H9 (cell line): Measurements from ENCODE around the gene CATSPER1. TPM values are rescaled to one million over a fixed set of nuclear protein-coding genes. Genes with fewer than 3 reads are reported as not detected.

Experiments
- DNase-seq: peaks from one replicate; pipeline ENCODE4 v3.0.0-alpha.2; 2017
- H2AFZ ChIP-seq: one replicate; pipeline ENCODE4 v1.6.1; 2013; ENCODE audit warnings: mild to moderate bottlenecking, low read length, control low read depth, moderate library complexity
- H2AK5ac ChIP-seq: 2 replicates; pipeline ENCODE4 v1.6.1; 2013; ENCODE audit warnings: low read length, control low read depth, mixed read lengths; ENCODE audit not compliant: insufficient read length
- H2BK120ac ChIP-seq: one replicate; pipeline ENCODE4 v1.6.1; 2013; ENCODE audit warnings: low read depth, mild to moderate bottlenecking, low read length, control low read depth, inconsistent platforms; ENCODE audit not compliant: poor library complexity, severe bottlenecking
- H2BK12ac ChIP-seq: 2 replicates; pipeline ENCODE4 v1.6.1; 2013; ENCODE audit warnings: low read length, control low read depth, mixed read lengths, low read depth; ENCODE audit not compliant: insufficient read length
- H2BK15ac ChIP-seq: 2 replicates; pipeline ENCODE4 v1.6.1; 2013; ENCODE audit warnings: low read depth, low read length, control low read depth
- H2BK20ac ChIP-seq: one replicate; pipeline ENCODE4 v1.6.1; 2013; ENCODE audit warnings: low read depth, mild to moderate bottlenecking, low read length, control low read depth, inconsistent platforms; ENCODE audit not compliant: poor library complexity, severe bottlenecking
- H2BK5ac ChIP-seq: 2 replicates; pipeline ENCODE4 v1.6.1; 2013; ENCODE audit warnings: low read length, control low read depth, mixed read lengths; ENCODE audit not compliant: insufficient read length
- H3K14ac ChIP-seq: 2 replicates; pipeline ENCODE4 v1.6.1; 2013; ENCODE audit warnings: low read length, control low read depth; ENCODE audit not compliant: insufficient read depth
- H3K18ac ChIP-seq: 2 replicates; pipeline ENCODE4 v1.6.1; 2013; ENCODE audit warnings: low read depth, mild to moderate bottlenecking, mixed read lengths, low read length, control low read depth; ENCODE audit not compliant: insufficient read length
- H3K23ac ChIP-seq: 2 replicates; pipeline ENCODE4 v1.6.1; 2013; ENCODE audit warnings: low read length, control low read depth, mixed read lengths, low read depth; ENCODE audit not compliant: insufficient read length
- H3K23me2 ChIP-seq: 2 replicates; pipeline ENCODE4 v1.6.1; 2013; ENCODE audit warnings: low read depth, mild to moderate bottlenecking, mixed read lengths, low read length, control low read depth; ENCODE audit not compliant: insufficient read length, poor library complexity, severe bottlenecking
- H3K27ac ChIP-seq: 2 replicates; pipeline ENCODE4 v1.5.1; 2013; ENCODE audit warnings: low read length, control low read depth, mixed read lengths, low read depth; ENCODE audit not compliant: insufficient read length
- H3K27me3 ChIP-seq: 2 replicates; pipeline ENCODE4 v1.6.1; 2013; ENCODE audit warnings: low read length, control low read depth, inconsistent platforms; ENCODE audit not compliant: insufficient read depth
- H3K4ac ChIP-seq: 2 replicates; pipeline ENCODE4 v1.6.1; 2013; ENCODE audit warnings: low read depth, mild to moderate bottlenecking, control low read depth, inconsistent platforms, low read length, moderate library complexity
- H3K4me1 ChIP-seq: 2 replicates; pipeline ENCODE4 v1.6.1; 2013; ENCODE audit warnings: low read length, control low read depth, inconsistent platforms; ENCODE audit not compliant: insufficient read depth
- H3K4me2 ChIP-seq: 2 replicates; pipeline ENCODE4 v1.6.1; 2013; ENCODE audit warnings: low read length, control low read depth, mixed read lengths; ENCODE audit not compliant: insufficient read length, insufficient read depth
- H3K56ac ChIP-seq: 2 replicates; pipeline ENCODE4 v1.6.1; 2013; ENCODE audit warnings: low read depth, mild to moderate bottlenecking, mixed read lengths, low read length, control low read depth; ENCODE audit not compliant: insufficient read length
- H3K79me1 ChIP-seq: 2 replicates; pipeline ENCODE4 v1.6.1; 2013; ENCODE audit warnings: low read depth, mild to moderate bottlenecking, moderate library complexity, low read length, control low read depth, inconsistent platforms; ENCODE audit not compliant: insufficient read depth, poor library complexity, severe bottlenecking
- H3K79me2 ChIP-seq: 2 replicates; pipeline ENCODE4 v1.6.1; 2013; ENCODE audit warnings: low read length, control low read depth, inconsistent platforms; ENCODE audit not compliant: insufficient read depth
- H3K9ac ChIP-seq: 2 replicates; pipeline ENCODE4 v1.6.1; 2013; ENCODE audit warnings: low read length, control low read depth, mixed read lengths; ENCODE audit not compliant: insufficient read length; ENCODE audit errors: extremely low read depth
- H3K9me3 ChIP-seq: one replicate; pipeline ENCODE4 v1.6.1; 2013; ENCODE audit warnings: low read depth, low read length, inconsistent platforms; ENCODE audit not compliant: control insufficient read depth
- H3T11ph ChIP-seq: one replicate; pipeline ENCODE4 v1.6.1; 2013; ENCODE audit warnings: mild to moderate bottlenecking, low read length, control low read depth, inconsistent platforms
- H4K20me1 ChIP-seq: one replicate; pipeline ENCODE4 v1.6.1; 2013; ENCODE audit not compliant: control insufficient read depth, insufficient read length, insufficient read depth
- H4K5ac ChIP-seq: 2 replicates; pipeline ENCODE4 v1.6.1; 2013; ENCODE audit warnings: low read depth, mild to moderate bottlenecking, mixed read lengths, low read length, control low read depth; ENCODE audit not compliant: insufficient read length
- H4K8ac ChIP-seq: replicated peaks from 2 replicates; pipeline ENCODE4 v1.6.1; 2013; ENCODE audit warnings: low read length, control low read depth, mixed read lengths, low read depth; ENCODE audit not compliant: insufficient read length
- H4K91ac ChIP-seq: 2 replicates; pipeline ENCODE4 v1.6.1; 2013; ENCODE audit warnings: low read depth, mild to moderate bottlenecking, moderate library complexity, mixed read lengths, low read length, control low read depth; ENCODE audit not compliant: insufficient read length
- H3K27ac Mint-ChIP-seq, 3 experiments: 2 replicates in 2 of 3; 3 replicates in 1 of 3; pipeline ENCODE4 v1.8.0; 2020 to 2021; ENCODE audit warnings: mixed read lengths in 3 of 3, mild to moderate bottlenecking in 1 of 3, moderate library complexity in 1 of 3
- H3K27me3 Mint-ChIP-seq: 2 replicates; pipeline ENCODE4 v1.8.0; 2021; ENCODE audit warnings: low read depth, mild to moderate bottlenecking, moderate library complexity, mixed read lengths
- H3K36me3 Mint-ChIP-seq, 3 experiments: 2 replicates in 2 of 3; 3 replicates in 1 of 3; pipeline ENCODE4 v1.8.0; 2020 to 2021; ENCODE audit warnings: low read depth in 3 of 3, mixed read lengths in 3 of 3; ENCODE audit not compliant: insufficient read depth in 1 of 3
- H3K4me1 Mint-ChIP-seq, 2 experiments: 2 replicates each; pipeline ENCODE4 v1.8.0; 2020; ENCODE audit warnings: mixed read lengths in 2 of 2
- H3K4me3 Mint-ChIP-seq, 2 experiments: 2 replicates in 1 of 2; 3 replicates in 1 of 2; pipeline ENCODE4 v1.8.0; 2020 to 2021; ENCODE audit warnings: mild to moderate bottlenecking in 2 of 2, mixed read lengths in 2 of 2, moderate library complexity in 1 of 2
- H3K9me3 Mint-ChIP-seq, 2 experiments: 2 replicates in 1 of 2; 3 replicates in 1 of 2; pipeline ENCODE4 v1.8.0; 2020; ENCODE audit warnings: mild to moderate bottlenecking in 2 of 2, mixed read lengths in 2 of 2, moderate library complexity in 1 of 2
- WGBS: extraction: QIAGEN DNeasy Blood & Tissue Kit; methylation state at CpG from one replicate; pipeline ENCODE4 v1.1.7; 2013; ENCODE audit warnings: missing lambda C conversion rate, low lambda C conversion rate, mixed read lengths; ENCODE audit not compliant: insufficient read length; ENCODE audit errors: extremely low coverage; 5-methylcytosine and 5-hydroxymethylcytosine counted together
- total RNA-seq: library from RNA; stranded (reverse); gene quantifications from 2 replicates; pipeline ENCODE4 v1.2.1, GENCODE V29; 2021
- TF ChIP-seq, protein P1 (sequence below): fragments of 200-600 bp; sonication (generic); conservative IDR thresholded peaks from 3 replicates; pipeline ENCODE4 v1.8.0; 2021; ENCODE audit warnings: antibody characterized with exemption, mild to moderate bottlenecking

Gene CATSPER1
- total RNA-seq, 1 experiment from 2014 or later: not detected

DNA sequence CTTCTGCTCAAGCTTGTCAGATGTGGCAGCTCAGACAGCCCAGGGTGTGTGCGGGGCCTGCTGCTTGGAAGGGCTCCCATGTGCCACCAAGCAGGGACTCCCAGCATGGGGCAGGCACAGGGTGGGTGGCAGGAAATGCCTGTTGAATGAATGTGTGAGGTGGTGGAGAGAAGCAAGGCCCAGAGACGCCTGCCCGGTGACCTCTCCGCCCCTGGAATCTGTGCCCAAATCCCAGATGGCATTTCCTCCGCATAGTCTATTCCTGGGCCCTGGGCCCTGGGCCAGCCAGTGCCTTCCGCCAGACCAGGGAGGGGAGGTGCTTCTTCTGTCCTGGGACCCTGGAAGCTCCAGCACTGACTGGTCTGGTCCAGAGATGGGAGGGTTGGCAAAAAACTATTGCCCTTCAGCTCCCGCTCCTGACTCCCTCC is 10.8 kb downstream of the CATSPER1 start:
- H2BK120ac ChIP-seq: no peak overlapping the region
- H3K27me3 Mint-ChIP-seq: peaks cover 4% of the 10 kb centered on the region
- H3K27ac ChIP-seq: no peak overlapping the region
- H3K14ac ChIP-seq: no peak overlapping the region
- no peak for DNase-seq
- H3K9me3 Mint-ChIP-seq: no peaks in the 10 kb centered on the region
- H4K20me1 ChIP-seq: no peaks in the 10 kb centered on the region
- no peaks in the 10 kb centered on the region for H3K9me3 ChIP-seq
- no peaks in the 10 kb centered on the region; a peak in 1 of 7 replicates for H3K36me3 Mint-ChIP-seq
- H3K79me1 ChIP-seq: no peaks in the 10 kb centered on the region
- no peak overlapping the region for H2AFZ ChIP-seq
- no peak overlapping the region for H3K27ac Mint-ChIP-seq
- no peak overlapping the region for H2BK12ac ChIP-seq
- H2BK20ac ChIP-seq: no peak overlapping the region
- H3K4ac ChIP-seq: no peak overlapping the region
- TF ChIP-seq, protein P1, sequence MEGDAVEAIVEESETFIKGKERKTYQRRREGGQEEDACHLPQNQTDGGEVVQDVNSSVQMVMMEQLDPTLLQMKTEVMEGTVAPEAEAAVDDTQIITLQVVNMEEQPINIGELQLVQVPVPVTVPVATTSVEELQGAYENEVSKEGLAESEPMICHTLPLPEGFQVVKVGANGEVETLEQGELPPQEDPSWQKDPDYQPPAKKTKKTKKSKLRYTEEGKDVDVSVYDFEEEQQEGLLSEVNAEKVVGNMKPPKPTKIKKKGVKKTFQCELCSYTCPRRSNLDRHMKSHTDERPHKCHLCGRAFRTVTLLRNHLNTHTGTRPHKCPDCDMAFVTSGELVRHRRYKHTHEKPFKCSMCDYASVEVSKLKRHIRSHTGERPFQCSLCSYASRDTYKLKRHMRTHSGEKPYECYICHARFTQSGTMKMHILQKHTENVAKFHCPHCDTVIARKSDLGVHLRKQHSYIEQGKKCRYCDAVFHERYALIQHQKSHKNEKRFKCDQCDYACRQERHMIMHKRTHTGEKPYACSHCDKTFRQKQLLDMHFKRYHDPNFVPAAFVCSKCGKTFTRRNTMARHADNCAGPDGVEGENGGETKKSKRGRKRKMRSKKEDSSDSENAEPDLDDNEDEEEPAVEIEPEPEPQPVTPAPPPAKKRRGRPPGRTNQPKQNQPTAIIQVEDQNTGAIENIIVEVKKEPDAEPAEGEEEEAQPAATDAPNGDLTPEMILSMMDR: no peak
- H2BK15ac ChIP-seq: no peak overlapping the region
- no peak overlapping the region for H2AK5ac ChIP-seq
- H3K4me2 ChIP-seq: no peak overlapping the region
- no peaks in the 10 kb centered on the region for H3K4me1 ChIP-seq
- no peak overlapping the region for H3T11ph ChIP-seq
- no peak overlapping the region for H3K4me3 Mint-ChIP-seq
- no peak overlapping the region for H3K56ac ChIP-seq
- H3K9ac ChIP-seq: no peak overlapping the region
- H4K8ac ChIP-seq: no peak overlapping the region
- H3K4me1 Mint-ChIP-seq: peaks cover 0 to 2% of the 10 kb centered on the region in 2 experiments; a peak in 2 of 4 replicates
- peaks cover 4% of the 10 kb centered on the region; the same call in 1 of the 2 replicates for H3K27me3 ChIP-seq
- no CpG with 5 or more reads among the region's 7 CpGs for WGBS
- no peak overlapping the region for H3K23ac ChIP-seq
- no peak overlapping the region for H4K91ac ChIP-seq
- H2BK5ac ChIP-seq: no peak overlapping the region
- no peak overlapping the region for H3K18ac ChIP-seq
- no peaks in the 10 kb centered on the region for H3K79me2 ChIP-seq
- peaks cover 8% of the 10 kb centered on the region for H3K23me2 ChIP-seq
- H4K5ac ChIP-seq: no peak overlapping the region
